Central memory CD4-positive, alpha-beta T cell (primary cell): ENCODE data around the gene ZNF574.

ENCODE experiments used
- DNase-seq: peaks from one replicate; pipeline ENCODE4 v3.0.0; 2022

ZNF574 gene

GRCh38 chr19:42129399-42130253, 53.7 kb downstream of the ZNF574 start:
- no peak for DNase-seq

DNA sequence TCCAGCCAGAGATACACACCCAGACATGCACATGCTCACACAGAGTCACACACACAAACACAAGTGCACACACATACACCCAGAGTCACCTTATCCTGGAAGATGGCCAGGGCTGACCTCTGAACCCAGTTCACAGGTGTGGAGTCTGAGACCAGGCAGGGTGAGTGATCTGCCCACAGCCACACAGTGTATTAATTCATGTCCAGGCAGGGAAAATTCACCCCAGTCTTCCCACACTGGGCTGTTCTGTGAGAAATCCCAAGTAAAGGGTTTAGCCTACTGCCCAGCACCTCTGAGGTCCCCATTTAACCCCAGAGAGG, 54.2 kb downstream of the ZNF574 start:
- DNase-seq: no peak
